Muscle layer of duodenum (tissue), 2 donors: ENCODE measurements around the gene KRT15.
A peak's percentile ranks its signal among the peaks of the same experiment; 100 is the strongest.
"Not testable (repeated sequence)": the region's sequence is repeated elsewhere in the genome, so short reads cannot be mapped to it uniquely, and the experiment has no call there.

Source experiments
- H3K27ac ChIP-seq: one replicate; pipeline ENCODE4 v1.7.0; 2013; ENCODE audit warnings: mild to moderate bottlenecking, low read length
- H3K27me3 ChIP-seq: one replicate; pipeline ENCODE4 v1.7.0; 2013; ENCODE audit warnings: low read depth, mild to moderate bottlenecking, control low read depth, low read length
- H3K36me3 ChIP-seq, 2 donors: one replicate each; pipeline ENCODE4 v1.7.0; 2013; ENCODE audit warnings: low read length in 2 of 2, control low read depth in 1 of 2, mild to moderate bottlenecking in 1 of 2; ENCODE audit not compliant: insufficient read depth in 2 of 2, control insufficient read depth in 1 of 2
- H3K4me1 ChIP-seq, 2 donors: one replicate each; pipeline ENCODE4 v1.7.0; 2013; ENCODE audit warnings: low read length in 2 of 2, mild to moderate bottlenecking in 2 of 2, control low read depth in 1 of 2, moderate library complexity in 1 of 2; ENCODE audit not compliant: insufficient read depth in 2 of 2, control insufficient read depth in 1 of 2
- H3K4me3 ChIP-seq, 2 donors: one replicate each; pipeline ENCODE4 v1.7.0; 2013; ENCODE audit warnings: low read length in 2 of 2, low read depth in 1 of 2, mild to moderate bottlenecking in 1 of 2
- H3K9me3 ChIP-seq, 2 donors: one replicate each; pipeline ENCODE4 v1.7.0; 2013; ENCODE audit warnings: low read length in 2 of 2, control low read depth in 1 of 2, mild to moderate bottlenecking in 1 of 2; ENCODE audit not compliant: control insufficient read depth in 1 of 2
- donor health status: healthy.

The KRT15 gene

DNA sequence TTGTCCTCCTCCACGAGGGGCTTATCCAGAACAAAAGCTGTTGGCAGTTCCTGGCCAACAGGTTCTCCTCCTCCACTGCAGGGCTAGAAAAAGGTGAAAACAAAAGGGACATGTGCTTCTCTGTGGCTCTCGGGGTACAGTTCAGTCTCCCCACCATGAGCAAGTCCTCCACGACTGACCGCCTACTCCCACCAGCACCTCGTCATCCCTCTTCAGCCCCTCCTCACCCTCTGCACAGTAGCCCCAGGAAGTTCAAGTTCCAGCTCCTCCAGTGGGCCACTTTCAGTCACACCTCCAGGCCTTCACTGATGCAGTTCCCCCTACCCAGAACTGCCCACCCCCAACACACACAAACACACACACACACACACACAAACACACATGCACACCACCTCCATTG lies 33.8 kb upstream of the KRT15 start:
- Histone ChIP-seq H3K4me1 (peaks cover 9 to 16% of the 10 kb centered on the region in 2 donors), H3K27me3 (no peaks in the 10 kb centered on the region), H3K36me3 (no peaks in the 10 kb centered on the region), H3K9me3 (no peaks in the 10 kb centered on the region), H3K4me3 (no peak overlapping the region), H3K27ac (no peak overlapping the region)

DNA sequence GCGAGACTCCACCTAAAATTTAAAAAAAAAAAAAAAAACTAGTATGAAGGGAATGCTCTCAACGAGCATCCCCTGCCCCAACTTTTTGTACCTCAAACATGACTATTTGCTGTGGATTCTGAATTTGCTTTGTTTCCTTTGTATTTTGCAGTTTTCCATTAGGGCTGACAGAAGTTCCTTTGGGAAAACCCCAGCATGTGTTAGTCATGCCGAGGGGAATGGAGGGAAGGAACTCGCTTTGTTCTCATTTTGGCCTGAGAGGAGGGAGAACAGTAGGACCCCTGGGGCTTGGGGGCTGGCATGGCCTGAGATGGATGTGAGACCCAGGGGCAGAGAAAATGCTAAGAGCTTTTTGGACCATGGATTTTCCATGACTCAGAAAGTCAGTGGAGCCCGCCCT lies 32.7 kb upstream of the KRT15 start:
- Histone ChIP-seq H3K27me3 (no peaks in the 10 kb centered on the region), H3K36me3 (no peaks in the 10 kb centered on the region), H3K4me3 (no peak overlapping the region), H3K9me3 (no peaks in the 10 kb centered on the region), H3K4me1 (peaks cover 9 to 16% of the 10 kb centered on the region in 2 donors), H3K27ac (no peak overlapping the region)

- peak overlapping the region; percentile 84 for H3K27ac ChIP-seq
- peaks cover 9 to 16% of the 10 kb centered on the region in 2 donors for H3K4me1 ChIP-seq
- no peaks in the 10 kb centered on the region for H3K9me3 ChIP-seq
- no peak overlapping the region for H3K4me3 ChIP-seq
- no peaks in the 10 kb centered on the region for H3K36me3 ChIP-seq
- no peaks in the 10 kb centered on the region for H3K27me3 ChIP-seq
Measured at GRCh38 chr17:41549596-41550039, 30.9 kb upstream of the KRT15 start.

DNA sequence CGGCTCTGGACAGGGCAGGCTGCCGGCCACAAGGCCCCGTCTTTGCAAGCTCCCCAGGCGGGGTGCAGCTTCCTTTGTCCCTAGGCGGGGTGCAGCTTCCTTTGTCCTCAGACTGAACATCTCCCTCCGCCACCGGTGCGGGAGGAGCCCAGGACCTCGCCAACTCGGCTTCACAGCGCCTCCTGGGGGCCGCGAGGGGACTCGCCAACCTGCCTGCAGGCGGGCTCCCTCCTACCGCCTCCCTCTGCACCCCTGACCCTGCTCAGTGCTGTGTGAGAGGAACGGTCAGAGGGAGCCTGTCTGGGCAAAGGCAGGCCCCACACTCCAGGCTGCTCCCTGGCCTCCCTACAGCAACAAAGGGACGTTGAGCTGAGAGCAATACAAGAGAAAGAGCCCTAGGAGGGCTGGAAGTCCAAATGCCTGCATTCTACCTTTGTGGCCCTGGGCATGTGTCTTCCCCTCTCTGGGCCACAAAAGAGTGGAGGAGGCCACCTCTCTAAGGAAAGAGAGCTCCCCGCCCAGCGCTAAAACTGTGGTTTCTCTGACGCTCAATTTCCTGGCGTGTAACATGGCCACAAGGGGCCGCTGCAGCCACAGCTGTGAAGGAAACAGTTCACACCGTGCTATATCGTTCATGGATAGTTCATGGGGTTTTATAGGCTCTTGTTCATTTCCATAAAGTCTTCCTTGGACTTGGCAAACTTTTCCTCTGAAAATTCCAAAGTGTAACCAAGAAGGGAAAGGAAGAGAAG lies 30.3 kb upstream of the KRT15 start:
- Histone ChIP-seq H3K36me3 (no peaks in the 10 kb centered on the region), H3K9me3 (no peaks in the 10 kb centered on the region), H3K4me3 (peak overlapping the region; percentile 33 to 53), H3K4me1 (peaks cover 9 to 16% of the 10 kb centered on the region in 2 donors), H3K27me3 (no peaks in the 10 kb centered on the region), H3K27ac (peak overlapping the region; percentile 84)

- H3K27ac ChIP-seq, result peak overlapping the region; percentile 36
- peaks cover 9 to 16% of the 10 kb centered on the region in 2 donors for H3K4me1 ChIP-seq
- peak overlapping the region; percentile 21 to 53 for H3K4me3 ChIP-seq
- no peaks in the 10 kb centered on the region for H3K9me3 ChIP-seq
- no peaks in the 10 kb centered on the region for H3K36me3 ChIP-seq
- H3K27me3 ChIP-seq, result no peaks in the 10 kb centered on the region
Measured at GRCh38 chr17:41547921-41548843, 29.5 kb upstream of the KRT15 start.

DNA sequence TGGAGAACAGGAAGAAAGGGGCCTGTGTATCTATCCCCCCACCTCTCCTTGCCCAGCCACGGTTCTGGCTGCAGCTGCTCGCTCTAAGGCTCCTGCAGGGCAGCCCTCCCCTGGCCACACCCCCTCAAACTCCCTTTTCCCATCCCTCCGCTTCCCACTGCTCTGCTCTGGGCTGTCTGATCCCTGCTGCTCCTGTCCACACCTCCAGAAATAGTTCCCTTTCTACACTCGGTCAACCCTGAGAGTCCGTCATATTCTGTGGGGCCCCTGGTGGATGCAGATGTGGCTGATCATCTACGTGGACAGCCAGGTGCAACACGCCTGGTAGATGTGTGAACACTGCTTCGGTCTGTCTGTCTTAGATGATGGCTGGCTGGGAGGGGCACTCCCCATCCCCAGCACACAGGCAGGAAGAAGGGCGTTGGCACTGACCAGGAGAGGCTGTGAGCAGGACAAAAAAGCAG lies 28.7 kb upstream of the KRT15 start:
- H3K4me3 ChIP-seq, result no peak overlapping the region
- H3K9me3 ChIP-seq, result no peaks in the 10 kb centered on the region
- H3K27ac ChIP-seq, result peak overlapping the region; percentile 36
- H3K36me3 ChIP-seq, result no peaks in the 10 kb centered on the region
- H3K27me3 ChIP-seq, result no peaks in the 10 kb centered on the region
- H3K4me1 ChIP-seq, result peaks cover 9 to 16% of the 10 kb centered on the region in 2 donors

- Histone ChIP-seq H3K4me1 (peaks cover 9 to 16% of the 10 kb centered on the region in 2 donors), H3K9me3 (no peaks in the 10 kb centered on the region), H3K4me3 (no peak overlapping the region), H3K27me3 (no peaks in the 10 kb centered on the region), H3K36me3 (no peaks in the 10 kb centered on the region), H3K27ac (no peak overlapping the region)
Measured at GRCh38 chr17:41546819-41547218, 28.1 kb upstream of the KRT15 start.

DNA sequence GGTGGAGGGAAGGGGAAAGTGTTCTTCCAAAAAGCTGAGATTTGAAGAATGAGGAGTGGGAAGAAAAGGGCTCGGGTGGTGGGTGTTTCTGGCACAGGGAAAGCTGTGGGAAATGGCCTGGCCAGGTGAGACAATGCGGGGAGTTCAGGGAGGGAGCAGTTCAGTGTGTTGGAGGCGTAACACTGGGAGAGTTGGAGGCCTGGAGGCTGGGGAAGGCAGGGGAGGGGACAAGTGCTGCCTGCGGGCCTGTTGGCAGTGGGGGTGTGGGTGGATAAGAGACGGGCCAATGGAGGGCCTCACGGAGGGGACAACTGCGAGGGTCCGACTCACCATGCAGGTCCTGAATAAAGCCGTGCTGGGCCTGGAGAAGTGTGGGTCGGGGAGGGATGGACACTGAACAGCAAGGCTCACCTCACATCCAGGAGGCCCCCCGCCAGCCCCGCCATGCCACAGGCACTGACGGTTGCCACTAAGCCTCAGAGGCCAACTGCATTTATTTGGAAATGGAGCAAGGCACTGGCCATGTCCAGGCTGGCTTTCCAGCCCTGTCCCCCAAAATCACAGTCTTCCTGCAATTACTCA lies 27.2 kb upstream of the KRT15 start:
- H3K4me1 ChIP-seq, result peaks cover 9 to 16% of the 10 kb centered on the region in 2 donors
- no peak overlapping the region for H3K4me3 ChIP-seq
- H3K27me3 ChIP-seq, result no peaks in the 10 kb centered on the region
- H3K27ac ChIP-seq, result no peak overlapping the region
- no peaks in the 10 kb centered on the region for H3K9me3 ChIP-seq
- no peaks in the 10 kb centered on the region for H3K36me3 ChIP-seq

DNA sequence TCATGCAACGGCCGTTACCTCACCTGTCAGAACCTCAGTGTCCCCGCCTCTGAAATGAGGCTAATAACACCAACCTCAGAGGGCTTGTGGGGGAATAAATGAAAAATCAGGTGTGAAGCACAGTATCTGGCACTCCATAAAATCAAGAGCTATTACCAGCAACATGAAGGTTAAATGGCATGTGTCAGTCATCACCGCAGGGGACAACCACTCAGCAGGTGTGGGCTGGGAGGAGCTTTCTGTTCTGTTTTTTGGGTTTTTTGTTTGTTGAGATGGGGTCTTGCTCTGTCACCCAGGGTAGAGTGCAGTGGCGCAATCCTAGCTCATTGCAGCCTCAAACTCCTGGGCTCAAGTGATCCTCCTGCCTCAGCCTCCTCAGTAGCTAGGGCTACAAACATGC lies 26.2 kb upstream of the KRT15 start:
- Histone ChIP-seq H3K9me3 (no peaks in the 10 kb centered on the region), H3K4me3 (no peak overlapping the region), H3K4me1 (peaks cover 9 to 16% of the 10 kb centered on the region in 2 donors)

DNA sequence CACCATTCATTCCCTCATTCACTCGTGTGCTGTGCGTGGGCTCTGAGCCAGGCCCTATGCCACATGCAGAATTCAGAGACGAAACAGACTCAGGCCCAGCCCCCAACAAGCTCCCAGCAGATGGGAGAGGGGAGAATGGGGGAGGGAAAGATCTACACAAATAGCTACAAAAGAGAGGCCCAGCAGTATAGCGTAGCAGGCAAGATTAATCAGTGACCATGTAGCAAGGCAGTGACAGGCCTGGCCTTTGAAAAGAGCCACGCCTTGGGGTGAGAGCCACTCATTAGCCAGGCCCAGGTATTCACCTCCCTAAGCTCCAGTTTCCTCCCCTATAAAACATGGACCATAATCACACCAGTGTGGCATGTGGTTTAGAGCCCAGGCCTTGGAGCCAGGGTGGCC lies 25.8 kb upstream of the KRT15 start:
- Histone ChIP-seq H3K9me3 (no peaks in the 10 kb centered on the region), H3K4me3 (no peak overlapping the region), H3K4me1 (peaks cover 9 to 16% of the 10 kb centered on the region in 2 donors), H3K36me3 (no peaks in the 10 kb centered on the region), H3K27me3 (no peaks in the 10 kb centered on the region), H3K27ac (no peak overlapping the region)

More for the DNA sequence above, 26.2 kb upstream of the KRT15 start:
- Histone ChIP-seq H3K27me3 (no peaks in the 10 kb centered on the region), H3K27ac (no peak overlapping the region), H3K36me3 (no peaks in the 10 kb centered on the region)

DNA sequence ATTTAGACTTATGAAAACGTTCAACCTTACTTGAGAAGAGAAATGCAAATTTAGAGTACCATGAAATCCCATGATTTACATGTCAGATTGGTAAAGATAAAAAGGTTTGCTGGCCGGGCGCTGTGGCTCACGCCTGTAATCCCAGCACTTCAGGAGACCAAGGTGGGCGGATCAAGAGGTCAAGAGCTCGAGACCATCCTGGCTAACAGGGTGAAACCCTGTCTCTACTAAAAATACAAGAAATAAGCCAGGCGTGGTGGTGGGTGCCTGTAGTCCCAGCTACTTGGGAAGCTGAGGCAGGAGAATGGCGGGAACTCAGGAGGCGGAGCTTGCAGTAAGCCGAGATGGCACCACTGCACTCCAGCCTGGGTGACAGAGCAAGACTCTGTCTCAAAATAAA lies 24.1 kb upstream of the KRT15 start:
- H3K27me3 ChIP-seq, H3K9me3 ChIP-seq, H3K27ac ChIP-seq, H3K36me3 ChIP-seq, H3K4me3 ChIP-seq, H3K4me1 ChIP-seq: not testable (repeated sequence)
